ENCODE results near the gene BICRA.
"Not testable (repeated sequence)": the region's sequence is repeated elsewhere in the genome, so short reads cannot be mapped to it uniquely, and the experiment has no call there.

BICRA gene

GRCh38 chr19:47719047-47719859, 110.3 kb downstream of the BICRA start:
- peak; percentile 38 for DNase-seq

GRCh38 chr19:47720669-47721422, 111.9 kb downstream of the BICRA start:
- no peak for DNase-seq

- DNase-seq, result no peak
These were observed 114.6 kb downstream of the BICRA start for GRCh38 chr19:47723581-47723940.

- DNase-seq, result no peak
These were observed 116.9 kb downstream of the BICRA start for GRCh38 chr19:47725759-47726401.

GRCh38 chr19:47726467-47726866, 117.5 kb downstream of the BICRA start:
- no peak for DNase-seq

GRCh38 chr19:47728295-47728694, 119.4 kb downstream of the BICRA start:
- not testable (repeated sequence) for DNase-seq

GRCh38 chr19:47729468-47729798, 120.5 kb downstream of the BICRA start:
- no peak for DNase-seq

GRCh38 chr19:47729799-47730520, 121.0 kb downstream of the BICRA start:
- no peak for DNase-seq

- no peak for DNase-seq
These were observed 121.6 kb downstream of the BICRA start for GRCh38 chr19:47730521-47730889.

- DNase-seq, result no peak
These were observed 122.0 kb downstream of the BICRA start for GRCh38 chr19:47730910-47731309.

- DNase-seq, result no peak
These were observed 126.2 kb downstream of the BICRA start for GRCh38 chr19:47735131-47735530.

- no peak for DNase-seq
These were observed 132.1 kb downstream of the BICRA start for GRCh38 chr19:47740866-47741519.

- no peak for DNase-seq
These were observed 132.7 kb downstream of the BICRA start for GRCh38 chr19:47741544-47742140.

- DNase-seq, result no peak
These were observed 133.7 kb downstream of the BICRA start for GRCh38 chr19:47742634-47743033.

- peak; percentile 97 for DNase-seq
These were observed 136.3 kb downstream of the BICRA start, which contains the start of gene NOP53 for GRCh38 chr19:47745010-47745901. Gene NOP53, plus strand, starts transcription at chr19:47745546. Its CDS starts 14 bp downstream, at chr19:47745560.

- DNase-seq, result not testable (repeated sequence)
These were observed 137.2 kb downstream of the BICRA start for GRCh38 chr19:47746129-47746528.

- no peak for DNase-seq
These were observed 140.4 kb downstream of the BICRA start for GRCh38 chr19:47749326-47749725.

GRCh38 chr19:47750752-47751151, 141.8 kb downstream of the BICRA start:
- DNase-seq, result no peak

- DNase-seq, result no peak
These were observed 143.7 kb downstream of the BICRA start for GRCh38 chr19:47752440-47753211.

All from midbrain (tissue), 1 donor.